Medulla oblongata (tissue), 1 donor: ENCODE data around the gene FTO.

Experiments used
- DNase-seq: peaks from one replicate; pipeline ENCODE4 v3.0.0-alpha.2; 2015; ENCODE audit errors: extremely low spot score

The FTO gene

DNA sequence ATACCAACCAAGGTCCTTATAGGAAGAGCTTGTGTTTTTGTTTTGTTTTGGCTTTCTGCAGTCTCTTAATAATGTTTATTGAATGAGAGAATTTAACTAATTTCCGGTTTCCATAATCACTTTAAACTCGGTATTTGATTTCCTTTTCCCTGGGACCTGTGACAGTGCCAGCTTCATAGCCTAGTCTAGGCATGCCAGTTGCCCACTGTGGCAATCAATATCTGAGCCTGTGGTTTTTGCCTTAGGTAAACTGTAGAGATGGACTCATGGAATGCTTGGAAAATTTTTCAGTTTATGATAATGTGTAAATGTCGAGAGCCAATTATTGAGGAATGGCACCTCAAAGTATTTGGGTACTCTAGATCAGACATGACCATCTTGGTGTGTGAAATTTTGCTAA, 78.2 kb downstream of the FTO start:
- no peak for DNase-seq

DNA sequence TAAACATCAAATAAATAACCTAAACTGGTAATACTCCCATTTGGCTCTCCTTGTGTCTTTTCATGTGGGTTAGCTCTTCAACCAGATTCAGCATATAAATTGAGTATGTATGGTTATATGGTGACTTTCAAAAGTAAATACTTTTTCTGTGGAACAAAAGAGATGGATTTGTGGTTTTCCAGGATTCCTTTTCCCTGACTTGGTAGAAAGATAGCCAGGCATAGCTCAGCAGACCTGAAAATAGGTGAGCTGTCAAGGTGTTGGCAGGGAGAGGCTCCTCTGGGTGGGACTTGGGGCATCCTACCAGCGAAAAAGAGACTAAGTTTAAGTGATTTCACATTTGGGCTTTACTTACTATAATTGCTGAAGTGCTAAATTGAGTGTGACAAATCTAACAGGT, 80.3 kb downstream of the FTO start:
- DNase-seq = no peak

DNA sequence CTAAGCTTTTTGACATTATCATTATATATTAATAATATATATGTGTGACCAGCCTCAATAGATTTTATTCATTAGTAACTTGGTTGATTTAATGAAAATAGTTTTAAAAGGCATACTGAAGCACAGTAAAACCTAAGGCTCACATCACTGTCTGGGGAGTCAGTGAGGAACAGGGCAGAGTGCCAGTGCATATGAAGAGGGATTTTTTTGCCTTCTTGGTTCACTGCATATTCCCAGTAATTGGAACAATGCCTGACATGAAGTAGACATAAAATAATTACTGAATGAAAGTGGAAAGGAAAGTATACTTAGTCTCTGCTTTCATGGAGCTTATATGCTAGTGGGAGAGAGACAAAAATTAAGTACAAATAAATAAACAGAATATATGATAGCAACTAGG, 81.1 kb downstream of the FTO start:
- DNase-seq = no peak

GRCh38 chr16:53785916-53786315, 82.0 kb downstream of the FTO start:
- no peak for DNase-seq

DNA sequence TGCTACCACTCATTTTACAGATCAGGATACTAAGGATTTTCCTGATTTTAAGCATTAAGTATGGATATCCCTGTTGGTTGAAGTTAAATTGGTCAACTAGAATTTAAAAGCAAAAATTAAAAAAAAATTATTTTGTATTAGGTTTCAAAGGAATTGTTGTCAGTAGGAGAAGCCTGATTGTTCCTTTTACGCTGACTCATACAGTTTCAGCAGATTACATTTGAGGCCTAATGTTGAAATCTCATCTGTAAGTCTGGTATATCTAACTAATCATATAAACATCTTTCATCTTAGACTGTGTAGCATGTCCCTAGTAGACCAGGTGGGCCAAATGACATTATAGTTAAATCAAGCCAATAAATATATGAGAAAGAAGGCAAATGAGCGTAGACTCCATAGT, 83.5 kb downstream of the FTO start:
- DNase-seq = no peak

DNA sequence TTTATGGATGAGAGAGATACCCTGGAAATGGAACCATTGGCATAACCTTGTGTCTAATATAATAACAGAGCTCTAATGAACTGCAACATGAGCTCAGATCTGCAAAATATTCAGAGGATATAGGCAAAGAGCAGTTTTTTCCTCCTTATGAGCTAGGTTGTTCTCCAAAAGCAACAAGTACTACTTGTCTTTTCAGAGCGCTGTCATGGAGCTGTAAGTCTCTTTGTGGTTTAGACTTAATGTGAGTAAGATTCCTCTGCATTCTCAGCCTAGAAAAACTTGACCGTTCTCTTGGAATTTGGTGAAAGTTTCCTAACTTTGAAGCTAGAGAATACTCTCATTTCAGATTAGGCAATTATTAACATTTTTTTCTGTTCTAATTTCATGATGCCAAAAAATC, 85.2 kb downstream of the FTO start:
- no peak for DNase-seq

GRCh38 chr16:53792161-53792951, 88.4 kb downstream of the FTO start:
- DNase-seq = no peak

GRCh38 chr16:53803451-53803850, 99.5 kb downstream of the FTO start:
- no peak for DNase-seq

- no peak for DNase-seq
Observed at GRCh38 chr16:53803998-53804397, 100.0 kb downstream of the FTO start.

DNA sequence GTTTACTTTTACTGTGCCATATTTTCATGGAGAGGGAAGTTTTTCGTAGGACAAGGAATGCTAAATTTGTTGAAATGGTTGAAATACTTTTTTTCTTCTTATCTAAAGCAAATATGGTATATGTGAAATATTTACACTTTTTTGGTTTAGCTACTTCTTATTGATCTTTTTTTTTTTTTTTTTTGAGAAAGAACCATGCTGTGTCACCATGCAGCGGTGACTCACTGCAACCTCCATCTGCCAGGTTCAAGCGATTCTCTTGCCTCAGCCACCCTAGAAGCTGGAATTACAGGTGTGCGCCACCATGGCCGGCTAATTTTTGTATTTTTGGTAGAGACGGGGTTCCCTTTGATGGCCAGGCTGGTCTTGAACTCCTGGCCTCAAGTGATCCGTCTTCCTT, 100.5 kb downstream of the FTO start:
- DNase-seq = no peak

GRCh38 chr16:53805113-53805512, 101.2 kb downstream of the FTO start:
- no peak for DNase-seq

- no peak for DNase-seq
Observed at GRCh38 chr16:53805752-53806151, 101.8 kb downstream of the FTO start.

DNA sequence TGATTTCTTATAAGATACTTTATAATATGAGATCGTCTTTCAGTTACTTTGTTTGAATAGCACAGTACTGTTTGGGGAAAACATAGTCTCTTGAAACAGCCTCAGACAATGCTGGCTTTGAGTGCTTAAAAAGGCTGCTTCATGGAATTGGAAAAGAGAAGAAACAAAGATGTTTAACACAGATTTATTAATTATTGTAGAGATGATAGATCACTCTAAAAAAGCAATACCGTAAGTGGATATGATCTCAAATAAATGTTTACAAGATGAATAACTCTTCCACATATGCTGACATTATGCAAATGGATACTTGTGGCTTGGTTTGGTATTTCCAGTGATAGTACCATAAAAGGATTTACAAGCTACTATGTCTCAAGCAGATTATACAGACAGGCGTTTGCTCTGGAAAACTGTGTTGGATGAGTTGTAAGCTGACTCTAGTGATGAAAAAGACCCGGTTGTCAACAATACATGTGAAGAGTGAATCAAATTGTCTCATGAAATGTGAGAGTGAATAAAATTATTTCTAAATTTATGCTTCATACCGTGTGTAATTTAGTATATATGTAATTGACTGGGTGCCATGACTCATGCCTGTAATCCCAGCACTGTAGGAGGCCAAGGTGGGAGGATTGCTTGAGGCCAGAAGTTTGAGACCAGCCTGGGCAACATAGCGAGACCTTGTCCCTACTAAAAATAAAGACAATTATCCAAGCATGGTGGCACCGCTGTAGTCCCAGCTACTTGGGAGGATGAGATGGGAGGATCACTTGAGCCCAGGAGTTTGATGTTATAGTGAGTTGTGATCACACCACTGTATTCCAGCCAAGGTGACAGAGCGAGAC, 105.4 kb downstream of the FTO start:
- DNase-seq = peak; percentile 55

DNA sequence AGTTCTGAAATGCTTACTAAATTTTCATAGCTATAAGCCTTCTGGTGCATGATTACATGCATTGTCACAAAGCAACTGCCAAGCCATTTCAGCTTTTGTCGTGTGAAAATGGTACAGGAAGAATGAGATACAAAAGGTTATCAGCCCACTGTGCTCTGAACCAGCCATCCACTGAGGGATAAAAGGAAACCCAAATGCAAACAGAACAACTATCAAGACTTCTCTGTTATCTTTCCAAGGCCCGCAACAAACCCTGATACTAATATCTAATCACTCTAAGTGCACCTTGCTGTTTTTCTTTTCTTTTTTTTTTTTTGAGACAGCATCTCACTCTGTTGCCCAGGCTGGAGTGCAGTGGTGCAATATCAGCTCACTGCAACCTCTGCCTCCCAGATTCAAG, 109.0 kb downstream of the FTO start:
- DNase-seq = no peak

GRCh38 chr16:53814801-53815200, 110.8 kb downstream of the FTO start:
- no peak for DNase-seq

DNA sequence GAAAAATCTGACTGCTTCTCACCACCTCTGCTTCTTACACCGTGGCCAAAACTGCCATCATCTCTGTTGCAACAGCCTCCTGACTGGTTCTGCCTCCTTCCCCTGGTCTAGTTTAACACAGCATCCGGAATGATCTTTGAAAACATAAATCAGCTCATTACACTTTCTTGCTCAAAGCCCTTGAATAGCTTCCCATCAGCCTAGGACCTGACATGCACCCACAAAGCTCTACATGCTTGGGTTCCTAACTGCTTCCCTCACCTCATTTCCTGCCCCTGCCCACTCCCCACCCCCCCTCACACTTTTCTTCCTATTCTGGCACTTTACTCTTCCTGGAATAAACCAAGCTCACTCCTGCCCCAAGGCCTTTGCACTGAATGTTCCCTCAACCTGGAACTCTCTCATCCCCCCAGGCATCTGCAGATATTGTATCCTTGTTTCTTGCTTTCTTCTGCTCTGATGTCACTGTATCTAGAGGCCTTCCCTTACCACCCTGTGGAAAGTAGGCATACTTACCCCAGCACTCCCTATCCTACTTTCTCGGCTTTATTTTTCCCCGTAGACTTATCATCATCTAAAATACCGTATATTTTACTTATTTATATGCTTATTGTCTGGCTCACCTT, 112.4 kb downstream of the FTO start:
- no peak for DNase-seq

DNA sequence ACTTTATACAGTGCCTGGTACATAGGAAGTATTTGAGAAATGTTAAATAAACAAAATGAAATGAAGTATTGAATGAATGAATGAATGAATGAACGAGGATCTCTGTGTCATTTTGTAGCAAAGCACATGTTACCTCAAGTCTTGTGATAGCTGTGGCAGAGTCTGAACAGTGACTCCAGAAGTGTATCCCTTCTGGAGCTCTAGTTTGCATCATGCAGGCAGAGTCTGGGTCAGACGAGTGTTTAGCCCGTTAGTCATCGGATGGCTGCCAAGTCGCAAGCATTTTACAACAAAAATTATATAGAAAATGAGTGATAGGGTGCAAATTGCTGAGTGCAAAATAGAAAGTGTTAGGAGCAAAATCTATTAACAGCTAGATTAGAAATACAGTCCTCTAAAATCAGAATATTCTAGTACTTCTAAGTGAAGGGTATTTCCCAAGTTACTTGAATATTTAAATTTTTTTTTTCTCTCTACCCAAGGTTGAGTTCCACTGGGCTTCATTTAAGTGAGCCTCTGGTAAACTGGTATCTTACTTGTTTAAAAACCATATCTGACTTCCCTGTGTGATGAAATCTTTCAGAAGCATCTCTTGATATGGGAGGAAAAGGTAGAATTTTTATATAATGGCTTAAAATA, 113.3 kb downstream of the FTO start:
- no peak for DNase-seq

DNA sequence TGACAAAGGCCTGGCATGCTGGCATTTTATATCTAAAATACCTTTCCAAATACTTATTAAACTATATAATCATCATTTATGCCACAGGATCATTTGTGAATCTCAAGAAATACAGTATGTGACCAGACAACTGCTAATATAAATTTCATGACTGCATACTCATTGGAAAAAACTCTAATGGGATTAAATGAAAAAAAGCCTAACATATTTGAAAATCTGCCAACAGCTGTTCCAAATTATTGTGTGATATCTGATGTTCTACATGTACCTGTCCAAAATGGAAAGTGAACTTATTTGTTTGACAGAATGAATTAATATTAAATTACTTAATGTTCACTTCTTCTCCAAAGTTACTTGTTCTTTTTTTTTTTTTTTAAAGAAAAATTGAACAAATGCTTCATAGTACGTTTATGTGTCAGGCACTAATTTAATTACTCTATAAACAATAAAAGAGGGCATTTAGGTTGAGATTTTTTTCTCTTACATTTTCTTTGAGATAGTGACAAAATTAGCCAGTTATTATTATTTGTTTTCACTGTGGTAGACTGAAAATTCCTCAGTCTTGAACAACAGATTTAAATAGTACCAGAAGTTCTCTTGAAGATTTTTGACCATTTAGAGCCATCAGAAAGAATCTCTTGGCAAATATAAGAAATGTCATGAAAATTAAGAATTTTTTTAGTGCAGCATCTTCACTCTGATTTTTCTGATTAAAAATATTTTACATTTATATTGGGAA, 114.0 kb downstream of the FTO start:
- no peak for DNase-seq

DNA sequence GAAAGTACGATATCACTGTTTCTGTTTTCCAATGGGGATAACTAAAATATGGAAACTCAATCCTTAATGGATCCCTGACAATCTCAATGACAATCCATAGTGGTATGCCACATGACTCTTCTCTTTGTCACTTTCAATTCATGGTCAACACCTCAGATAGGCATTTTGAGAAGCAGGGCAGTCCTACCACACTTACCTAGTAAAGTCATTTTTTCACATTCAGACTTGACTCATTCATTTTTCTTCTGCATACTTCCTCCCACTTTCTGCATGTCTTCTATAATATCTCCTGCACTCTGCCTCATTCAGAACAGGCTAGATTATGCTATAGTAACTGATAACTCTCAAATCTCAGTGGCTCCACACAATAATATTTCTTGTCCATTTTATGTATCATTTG, 117.5 kb downstream of the FTO start:
- DNase-seq = no peak

- DNase-seq = no peak
Observed at GRCh38 chr16:53821957-53822625, 118.1 kb downstream of the FTO start.

- no peak for DNase-seq
Observed at GRCh38 chr16:53822936-53823529, 119.1 kb downstream of the FTO start.
